SU-DHL-6 (cell line): ENCODE measurements around the gene ROCK2.

ENCODE experiments used
- H2AFZ ChIP-seq: fragments of 200-600 bp; sonication (generic); 2 replicates; pipeline ENCODE4 v1.6.1; 2014; ENCODE audit warnings: low read depth, mild to moderate bottlenecking, moderate library complexity, mixed read lengths, antibody characterized with exemption, low read length; ENCODE audit not compliant: severe bottlenecking
- H3F3A ChIP-seq: fragments of 200-600 bp; shearing (Covaris generic); 2 replicates; pipeline ENCODE4 v1.6.0; 2016; ENCODE audit warnings: antibody characterized with exemption, mild to moderate bottlenecking; ENCODE audit not compliant: insufficient read depth
- H3K27ac ChIP-seq: fragments of 200-600 bp; sonication (generic); 2 replicates; pipeline ENCODE4 v1.5.1; 2016; ENCODE audit warnings: low read depth, mild to moderate bottlenecking, low read length, moderate library complexity, mixed read lengths
- H3K27me3 ChIP-seq: fragments of 200-600 bp; sonication (generic), shearing (Covaris generic); 2 replicates; pipeline ENCODE4 v1.6.0; 2014; ENCODE audit warnings: mild to moderate bottlenecking, low read length
- H3K36me3 ChIP-seq: fragments of 200-600 bp; sonication (generic); 2 replicates; pipeline ENCODE4 v1.6.1; 2014; ENCODE audit warnings: mild to moderate bottlenecking, low read length, mixed read lengths
- H3K4me2 ChIP-seq: fragments of 300-600, 200-600 bp; shearing (Covaris generic), sonication (generic); 2 replicates; pipeline ENCODE4 v1.6.0; 2014; ENCODE audit warnings: low read length, low read depth, mild to moderate bottlenecking; ENCODE audit not compliant: poor library complexity, severe bottlenecking
- H3K4me3 ChIP-seq: fragments of 200-600 bp; sonication (generic); 2 replicates; pipeline ENCODE4 v1.5.1; 2014; ENCODE audit warnings: antibody characterized with exemption, low read length, mild to moderate bottlenecking, mixed read lengths; ENCODE audit not compliant: insufficient read depth, poor library complexity, severe bottlenecking
- H3K79me2 ChIP-seq: fragments of 200-600 bp; sonication (generic); 2 replicates; pipeline ENCODE4 v1.6.1; 2014; ENCODE audit warnings: mild to moderate bottlenecking, low read length, moderate library complexity; ENCODE audit not compliant: insufficient read depth
- H3K9ac ChIP-seq: fragments of 200-600 bp; sonication (generic); 2 replicates; pipeline ENCODE4 v1.7.0; 2014; ENCODE audit warnings: mild to moderate bottlenecking, low read length
- H3K9me2 ChIP-seq: fragments of 200-600 bp; sonication (generic); replicated peaks from 2 replicates; pipeline ENCODE4 v1.6.1; 2014; ENCODE audit warnings: low read length; ENCODE audit not compliant: insufficient read depth
- H3K9me3 ChIP-seq: fragments of 200-600 bp; sonication (generic); 2 replicates; pipeline ENCODE4 v1.6.1; 2014; ENCODE audit warnings: low read length, mixed read lengths; ENCODE audit not compliant: insufficient read depth
- H4K20me1 ChIP-seq: fragments of 200-600 bp; sonication (generic); 2 replicates; pipeline ENCODE4 v1.6.1; 2014; ENCODE audit warnings: low read depth, mild to moderate bottlenecking, antibody characterized with exemption, low read length, moderate library complexity, mixed read lengths
- CTCF ChIP-seq: fragments of 200-600 bp; sonication (generic); IDR thresholded peaks from one replicate; pipeline ENCODE4 v1.5.1; 2017; ENCODE audit warnings: antibody characterized with exemption, mild to moderate bottlenecking, low read length, moderate library complexity; ENCODE audit not compliant: insufficient read depth, poor library complexity, severe bottlenecking
- EZH2phosphoT487 ChIP-seq: fragments of 200-600 bp; sonication (generic), shearing (Covaris generic); conservative IDR thresholded peaks from 2 replicates; pipeline ENCODE4 v1.6.1; 2018; ENCODE audit warnings: mild to moderate bottlenecking, antibody characterized with exemption, low read length, moderate library complexity, mixed read lengths

ROCK2 gene

GRCh38 chr2:11354363-11355154 is 10.1 kb upstream of the ROCK2 start:
- no peak overlapping the region for H3K27ac ChIP-seq
- no peaks in the 10 kb centered on the region for H4K20me1 ChIP-seq
- TF ChIP-seq CTCF (no peak), EZH2phosphoT487 (no peak)

GRCh38 chr2:11352781-11353537 is 8.5 kb upstream of the ROCK2 start:
- Histone ChIP-seq H3K4me3 (no peak overlapping the region), H2AFZ (no peak overlapping the region), H3K9ac (no peak overlapping the region), H3K79me2 (no peaks in the 10 kb centered on the region), H3F3A (no peaks in the 10 kb centered on the region), H3K4me2 (no peak overlapping the region), H3K36me3 (no peaks in the 10 kb centered on the region), H4K20me1 (no peaks in the 10 kb centered on the region), H3K9me3 (no peaks in the 10 kb centered on the region), H3K27ac (no peak overlapping the region), H3K9me2 (no peaks in the 10 kb centered on the region), H3K27me3 (no peaks in the 10 kb centered on the region)
- TF ChIP-seq EZH2phosphoT487 (no peak), CTCF (no peak)

More at GRCh38 chr2:11354363-11355154, 10.1 kb upstream of the ROCK2 start:
- H3K4me3 ChIP-seq: no peak overlapping the region
- no peaks in the 10 kb centered on the region for H3K9me3 ChIP-seq
- no peaks in the 10 kb centered on the region for H3K36me3 ChIP-seq
- H3K79me2 ChIP-seq: no peaks in the 10 kb centered on the region
- no peak overlapping the region for H3K4me2 ChIP-seq
- no peaks in the 10 kb centered on the region for H3K27me3 ChIP-seq
- H3F3A ChIP-seq: no peaks in the 10 kb centered on the region
- no peak overlapping the region for H2AFZ ChIP-seq
- H3K9me2 ChIP-seq: no peaks in the 10 kb centered on the region
- H3K9ac ChIP-seq: no peak overlapping the region

- Histone ChIP-seq H3K27ac (no peak overlapping the region), H3K4me3 (no peak overlapping the region), H3K36me3 (no peaks in the 10 kb centered on the region), H3F3A (peaks cover 17% of the 10 kb centered on the region), H3K27me3 (no peaks in the 10 kb centered on the region), H3K9me2 (no peaks in the 10 kb centered on the region), H3K9me3 (no peaks in the 10 kb centered on the region), H3K79me2 (peaks cover 9% of the 10 kb centered on the region), H2AFZ (no peak overlapping the region), H3K9ac (no peak overlapping the region), H3K4me2 (no peak overlapping the region), H4K20me1 (peaks cover under 1% of the 10 kb centered on the region; the same call in 1 of the 2 replicates)
- TF ChIP-seq CTCF (no peak), EZH2phosphoT487 (no peak)
Measured at GRCh38 chr2:11348209-11348749, 3.8 kb upstream of the ROCK2 start.
